HG03060 (cell line): ENCODE data around the gene NME7.
A peak's percentile ranks its signal among the peaks of the same experiment; 100 is the strongest.

ENCODE experiments used
- ATAC-seq: cut with Tn5 transposase; IDR thresholded peaks from one replicate; pipeline ENCODE4 v1.9.1; 2021; ENCODE audit warnings: low read depth, moderate number of reproducible peaks; ENCODE audit not compliant: unreplicated experiment

The NME7 gene

GRCh38 chr1:169111472-169111871 is 256.1 kb downstream of the NME7 start:
- no peak for ATAC-seq

GRCh38 chr1:169110689-169111447 is 256.7 kb downstream of the NME7 start:
- ATAC-seq, result no peak

DNA sequence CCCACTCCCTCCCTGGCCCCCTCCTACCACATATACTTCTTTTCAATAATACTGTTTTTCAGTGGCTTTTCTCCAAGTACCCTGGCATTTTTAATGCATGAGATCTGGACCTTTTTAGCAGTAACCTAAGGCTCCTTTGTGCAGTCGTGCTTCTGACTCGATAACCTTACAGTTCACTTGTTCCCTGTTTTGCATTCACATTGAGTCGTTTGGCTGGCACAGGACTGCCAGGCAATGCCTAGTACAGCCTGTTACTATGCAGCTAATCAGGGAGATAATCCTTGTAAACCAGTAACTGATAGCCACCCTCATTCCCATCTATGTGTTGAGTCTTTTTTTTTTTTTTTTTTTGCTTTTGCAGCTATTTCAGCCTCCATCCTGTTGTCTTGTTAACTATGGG is 257.4 kb downstream of the NME7 start:
- ATAC-seq, result no peak

- ATAC-seq, result no peak
Measured at GRCh38 chr1:169109561-169110134, 257.9 kb downstream of the NME7 start.

GRCh38 chr1:169108863-169109560 is 258.6 kb downstream of the NME7 start:
- ATAC-seq, result no peak

GRCh38 chr1:169108223-169108622 is 259.4 kb downstream of the NME7 start:
- ATAC-seq, result no peak

GRCh38 chr1:169107603-169108208 is 259.9 kb downstream of the NME7 start:
- ATAC-seq, result no peak

DNA sequence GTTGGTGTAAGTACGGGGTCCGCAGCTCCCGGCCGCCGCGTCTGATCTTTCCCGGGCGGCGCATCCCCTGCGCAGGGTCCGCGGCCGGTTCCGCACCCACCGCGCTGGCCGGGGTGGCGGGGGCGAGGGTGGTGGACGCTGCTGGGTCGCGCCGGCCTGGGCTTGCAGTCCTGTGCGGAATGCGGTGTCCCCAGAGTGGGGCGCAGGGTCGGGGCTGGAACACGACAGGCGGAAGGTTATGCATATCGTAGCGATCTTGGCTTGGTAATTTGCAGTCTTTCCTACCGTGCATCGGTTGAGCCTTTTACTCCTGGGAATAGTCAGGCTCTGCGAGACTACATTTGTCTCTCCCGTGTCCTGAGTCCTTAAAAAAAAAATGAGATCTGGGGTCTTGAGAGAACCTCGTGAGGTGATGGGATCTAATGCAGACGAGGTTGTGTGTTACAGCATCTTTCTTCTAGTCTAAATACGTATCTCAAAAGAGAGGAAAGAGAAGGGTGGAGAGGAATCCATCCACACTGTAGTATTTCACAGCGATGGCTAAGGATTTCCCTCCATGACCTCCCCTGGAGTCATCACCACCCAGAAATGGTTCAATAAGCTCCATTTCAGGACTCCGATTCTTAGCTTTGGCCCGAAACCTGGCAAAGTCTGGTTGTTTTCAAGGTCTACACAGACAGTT is 260.5 kb downstream of the NME7 start:
- ATAC-seq, result no peak

- peak; percentile 60 for ATAC-seq
Measured at GRCh38 chr1:169106095-169106920, 261.3 kb downstream of the NME7 start, which contains the start of gene ATP1B1. ATP1B1 (plus strand) TSS chr1:169106690; CDS start chr1:169106830, 140 bp downstream.

- no peak for ATAC-seq
Measured at GRCh38 chr1:169105434-169106094, 262.0 kb downstream of the NME7 start.

GRCh38 chr1:169105087-169105433 is 262.5 kb downstream of the NME7 start:
- no peak for ATAC-seq

GRCh38 chr1:169103480-169103893 is 264.1 kb downstream of the NME7 start:
- no peak for ATAC-seq

- ATAC-seq, result no peak
Measured at GRCh38 chr1:169103002-169103401, 264.6 kb downstream of the NME7 start.

DNA sequence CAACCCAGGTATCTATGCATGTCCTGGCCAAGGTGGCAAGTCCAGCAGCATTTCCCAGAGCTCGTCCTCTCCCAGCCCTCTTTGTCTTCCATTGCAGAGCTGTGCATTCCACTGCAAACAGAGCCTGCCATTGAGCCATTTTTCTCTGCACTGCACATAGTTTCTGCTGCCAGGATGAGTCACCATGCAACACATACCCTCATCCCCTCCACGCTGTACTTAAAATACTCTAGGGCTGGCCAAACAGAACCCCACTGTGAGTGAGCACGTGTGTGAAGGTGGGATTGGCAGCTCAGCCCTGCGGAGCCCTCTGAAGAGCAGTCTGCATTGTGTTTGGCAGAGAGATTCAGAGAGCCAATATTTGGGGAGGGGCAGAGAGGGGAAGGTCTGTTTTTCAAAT is 265.0 kb downstream of the NME7 start:
- no peak for ATAC-seq

DNA sequence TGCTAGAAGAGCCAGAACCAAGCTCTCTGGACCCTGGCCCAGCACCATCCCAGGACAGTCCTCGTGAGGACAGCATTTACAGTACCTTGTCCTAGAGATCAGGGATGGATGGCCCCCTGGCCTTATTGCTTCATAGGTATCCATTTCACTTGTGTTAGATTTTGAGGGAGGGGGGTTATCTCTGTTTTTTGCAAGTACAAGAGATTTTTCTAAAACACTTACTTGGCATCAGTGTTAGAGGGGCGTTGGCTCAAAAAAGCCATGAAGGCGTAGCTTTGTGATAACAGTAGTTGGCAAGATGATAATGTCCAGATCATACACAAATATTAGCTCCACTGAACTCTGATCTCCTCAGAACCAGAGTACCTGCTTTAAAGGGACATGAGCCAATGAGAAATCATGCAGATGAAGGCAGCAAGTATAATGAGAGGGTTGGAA is 266.9 kb downstream of the NME7 start:
- ATAC-seq, result no peak

- no peak for ATAC-seq
Measured at GRCh38 chr1:169100208-169100607, 267.4 kb downstream of the NME7 start.

DNA sequence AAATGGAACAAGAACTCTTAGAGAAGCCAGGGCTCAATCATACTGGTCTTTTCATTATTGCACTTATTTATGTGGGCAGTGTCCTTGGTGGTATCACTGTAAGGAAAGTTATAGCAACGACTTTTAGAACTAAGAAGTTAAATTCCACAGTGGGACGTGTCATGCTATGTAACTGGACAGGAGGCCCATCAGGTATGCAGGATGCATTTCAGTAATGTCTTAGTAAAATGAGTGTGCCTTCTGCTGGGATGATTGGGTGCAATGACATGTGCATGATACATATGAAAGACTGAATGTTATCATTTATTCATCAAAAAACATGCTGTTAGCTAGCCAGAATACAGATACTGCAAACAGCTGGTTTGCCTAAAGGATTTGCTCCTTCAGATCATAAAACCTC is 268.0 kb downstream of the NME7 start:
- ATAC-seq, result no peak

DNA sequence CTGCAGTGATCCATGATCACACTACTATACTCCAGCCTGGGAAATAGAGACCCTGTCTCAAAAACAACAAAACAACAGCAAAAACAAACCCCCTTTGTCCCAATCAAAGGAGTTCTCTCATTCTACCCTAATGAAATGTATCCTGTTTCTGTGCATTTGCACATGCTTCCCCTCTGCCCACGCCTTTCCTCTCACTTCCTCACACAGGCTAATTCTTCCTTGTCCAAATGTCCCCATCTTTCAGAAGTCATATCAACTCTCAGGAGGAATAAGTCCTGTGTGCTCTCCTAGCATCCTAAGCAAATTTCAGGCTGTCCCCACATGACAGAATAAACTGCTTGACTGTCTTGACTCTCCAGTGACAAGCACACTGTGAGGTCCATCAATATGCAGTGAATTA is 269.2 kb downstream of the NME7 start:
- no peak for ATAC-seq

- no peak for ATAC-seq
Measured at GRCh38 chr1:169094897-169095569, 272.6 kb downstream of the NME7 start.
